Hepatic stellate cell (primary cell): ENCODE data around the gene PLCH1.

Experiments used
- DNase-seq: peaks from one replicate; pipeline ENCODE4 v3.0.0; 2011; ENCODE audit warnings: low spot score

PLCH1 gene

GRCh38 chr3:155385896-155386625 lies 358.8 kb downstream of the PLCH1 start:
- DNase-seq, result no peak

- DNase-seq, result peak; percentile 30
Observed at GRCh38 chr3:155382396-155383042, 362.4 kb downstream of the PLCH1 start.

GRCh38 chr3:155377847-155378246 lies 367.0 kb downstream of the PLCH1 start:
- DNase-seq, result no peak

- DNase-seq, result no peak
Observed at GRCh38 chr3:155377071-155377470, 367.8 kb downstream of the PLCH1 start.

- DNase-seq, result no peak
Observed at GRCh38 chr3:155372281-155372680, 372.6 kb downstream of the PLCH1 start.

- no peak for DNase-seq
Observed at GRCh38 chr3:155370764-155371503, 373.9 kb downstream of the PLCH1 start.

GRCh38 chr3:155370198-155370597 lies 374.7 kb downstream of the PLCH1 start:
- no peak for DNase-seq

GRCh38 chr3:155369735-155370134 lies 375.1 kb downstream of the PLCH1 start:
- no peak for DNase-seq

GRCh38 chr3:155369244-155369643 lies 375.6 kb downstream of the PLCH1 start:
- DNase-seq, result no peak

GRCh38 chr3:155368786-155369185 lies 376.1 kb downstream of the PLCH1 start:
- no peak for DNase-seq

- DNase-seq, result no peak
Observed at GRCh38 chr3:155367506-155367905, 377.4 kb downstream of the PLCH1 start.

- no peak for DNase-seq
Observed at GRCh38 chr3:155365178-155365783, 379.6 kb downstream of the PLCH1 start.

GRCh38 chr3:155364492-155364891 lies 380.4 kb downstream of the PLCH1 start:
- no peak for DNase-seq

GRCh38 chr3:155363690-155364070 lies 381.2 kb downstream of the PLCH1 start:
- DNase-seq, result no peak

GRCh38 chr3:155362808-155363689 lies 381.8 kb downstream of the PLCH1 start:
- DNase-seq, result no peak

GRCh38 chr3:155360281-155360680 lies 384.6 kb downstream of the PLCH1 start:
- no peak for DNase-seq

- no peak for DNase-seq
Observed at GRCh38 chr3:155356594-155357370, 388.1 kb downstream of the PLCH1 start.

GRCh38 chr3:155354658-155355057 lies 390.2 kb downstream of the PLCH1 start:
- DNase-seq, result no peak

GRCh38 chr3:155352900-155353490 lies 391.9 kb downstream of the PLCH1 start:
- no peak for DNase-seq

GRCh38 chr3:155350571-155350970 lies 394.3 kb downstream of the PLCH1 start:
- no peak for DNase-seq
